Omental fat pad (tissue), 4 donors: ENCODE results near the gene VPS41. TPM values are rescaled to one million over a fixed set of nuclear protein-coding genes. Genes with fewer than 3 reads are reported as not detected.

Experiments used
- ATAC-seq: fragments of 150-250 bp; one replicate; pipeline ENCODE4 v1.9.1; 2016; ENCODE audit warnings: mild to moderate bottlenecking, moderate library complexity; ENCODE audit not compliant: low FRiP score
- DNase-seq: peaks from one replicate; pipeline ENCODE4 v3.0.0-alpha.2; 2019; ENCODE audit warnings: low spot score
- CTCF ChIP-seq, 3 donors: fragments of 450-650 bp; IDR thresholded peaks; one replicate each; pipeline ENCODE4 v1.5.1; 2016 to 2017; ENCODE audit warnings: antibody characterized with exemption in 3 of 3, mild to moderate bottlenecking in 3 of 3, moderate library complexity in 2 of 3
- total RNA-seq, 4 donors: library from RNA; depleted of rRNA; stranded (reverse); fragments of >200 nt; gene quantifications; one replicate each; pipeline ENCODE4 v1.1.0, GENCODE V29; 2016

Gene VPS41
- total RNA-seq, 4 donors from 2014 or later: 28.9 to 44.9 (median 33.4) TPM

DNA sequence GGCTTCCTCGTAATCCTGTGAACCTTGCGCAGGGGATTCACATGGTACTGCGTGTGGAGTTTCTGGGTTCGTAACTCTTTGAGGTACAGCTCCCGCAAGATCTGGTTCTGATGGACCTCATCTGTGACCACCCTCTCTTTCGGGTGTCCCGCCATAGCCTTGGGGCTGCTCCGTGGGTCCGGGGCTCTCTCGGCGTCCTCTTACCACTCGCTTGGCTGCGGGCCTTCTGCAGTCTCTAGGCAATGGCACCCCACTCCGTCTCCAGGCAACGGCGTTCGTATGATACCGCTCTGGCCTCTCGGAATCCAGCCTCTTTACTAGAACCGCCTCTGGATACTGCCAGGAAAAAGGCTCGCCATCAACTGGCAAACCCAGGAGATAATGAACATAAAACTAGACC is 223.1 kb downstream of the VPS41 start:
- DNase-seq: no peak
- no peak for ATAC-seq
- TF ChIP-seq CTCF (IDR thresholded peaks at IDR 0.05): no peak

DNA sequence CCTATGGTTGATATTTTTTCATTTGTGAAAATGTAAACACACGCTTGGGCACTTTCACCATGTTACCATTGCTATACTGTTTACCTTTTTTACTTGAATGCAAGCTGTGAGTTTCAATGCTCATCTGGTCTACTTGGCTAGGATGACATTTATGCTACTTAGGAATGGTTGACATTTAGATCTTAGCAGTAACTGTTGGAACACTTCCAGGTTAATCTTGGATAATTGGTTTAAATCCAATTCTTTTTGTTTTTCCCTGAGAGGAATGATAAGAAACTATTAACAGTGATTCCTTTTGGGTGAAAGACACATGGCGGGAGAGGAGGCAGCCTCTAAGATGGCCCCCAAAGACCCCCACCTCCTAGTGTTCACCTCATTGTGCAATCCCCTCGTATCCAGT is 226.4 kb downstream of the VPS41 start:
- no peak for ATAC-seq

GRCh38 chr7:38681882-38682281 is 227.1 kb downstream of the VPS41 start:
- TF ChIP-seq CTCF (IDR thresholded peaks at IDR 0.05): no peak
- DNase-seq: no peak
- ATAC-seq: no peak

More for the DNA sequence above, 226.4 kb downstream of the VPS41 start:
- TF ChIP-seq CTCF (IDR thresholded peaks at IDR 0.05): no peak
- no peak for DNase-seq

- no peak for ATAC-seq
- DNase-seq: no peak
- TF ChIP-seq CTCF (IDR thresholded peaks at IDR 0.05): no peak
These were observed 229.6 kb downstream of the VPS41 start for GRCh38 chr7:38679419-38679818.

GRCh38 chr7:38678698-38679054 is 230.3 kb downstream of the VPS41 start:
- DNase-seq (no peak), ATAC-seq (no peak)
- no peak for TF ChIP-seq CTCF (IDR thresholded peaks at IDR 0.05)

DNA sequence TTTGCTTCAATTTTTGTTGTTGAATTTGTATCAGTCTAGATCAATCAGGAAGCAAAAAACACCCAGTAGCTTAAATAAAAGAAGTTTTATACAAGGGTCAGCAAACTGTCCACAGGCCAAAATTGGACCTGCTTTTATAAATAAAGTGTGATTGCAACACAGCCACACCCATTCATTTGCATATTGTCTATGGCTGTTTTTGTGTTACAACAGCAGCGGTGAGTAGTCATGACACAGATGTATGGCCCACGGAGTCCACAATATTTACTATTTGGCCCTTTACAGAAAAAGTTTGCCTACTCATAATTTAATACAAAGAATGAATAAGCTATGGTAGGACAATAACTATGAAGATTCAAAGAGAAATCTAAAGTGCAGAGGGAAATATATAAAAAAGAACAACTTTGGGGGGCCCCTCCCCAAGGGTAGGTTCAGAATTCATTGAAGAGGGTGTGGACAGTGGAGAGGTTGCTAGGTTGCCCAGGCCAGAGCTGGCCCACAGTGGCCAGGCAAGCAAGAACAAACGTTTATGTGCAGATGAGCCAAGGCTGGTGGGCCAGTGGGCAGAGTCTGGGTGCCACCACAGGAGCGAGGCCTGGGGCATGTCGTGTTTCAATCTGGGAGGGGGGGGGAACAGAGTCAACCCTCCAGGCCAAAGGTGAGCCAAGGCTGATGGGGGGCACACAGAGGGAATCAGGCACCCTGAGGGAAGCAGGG is 230.9 kb downstream of the VPS41 start:
- ATAC-seq (no peak), DNase-seq (no peak)
- no peak for TF ChIP-seq CTCF (IDR thresholded peaks at IDR 0.05)

- ATAC-seq: no peak
These were observed 233.4 kb downstream of the VPS41 start for GRCh38 chr7:38675494-38676106.

More at GRCh38 chr7:38675494-38676106, 233.4 kb downstream of the VPS41 start:
- no peak for TF ChIP-seq CTCF (IDR thresholded peaks at IDR 0.05)
- DNase-seq: no peak
